ENCODE measurements around the gene RAB1A.

DNA sequence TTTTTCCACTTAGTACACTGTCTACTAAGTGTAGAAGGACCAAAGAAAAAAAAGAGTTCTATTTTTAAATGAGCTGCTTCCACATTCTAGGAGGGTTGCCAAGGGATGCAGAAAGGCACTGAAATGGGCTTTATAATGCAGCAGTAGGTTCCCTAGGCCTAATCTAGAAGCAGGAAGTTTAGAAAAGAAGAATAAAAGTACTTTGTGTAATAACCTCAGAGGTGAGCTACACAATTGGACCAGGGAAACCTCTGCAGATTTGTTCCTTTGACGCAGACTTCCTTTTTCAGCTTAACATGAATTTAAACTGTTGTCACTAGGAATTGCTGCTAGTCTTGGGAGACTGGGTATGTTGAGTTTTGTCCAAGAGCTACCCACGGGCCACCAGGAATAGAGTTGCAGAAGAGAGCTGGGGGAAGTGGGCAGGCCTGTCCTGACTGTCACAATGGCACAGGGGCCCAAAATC, 34.6 kb upstream of the RAB1A start:
- TF ChIP-seq, protein P1, sequence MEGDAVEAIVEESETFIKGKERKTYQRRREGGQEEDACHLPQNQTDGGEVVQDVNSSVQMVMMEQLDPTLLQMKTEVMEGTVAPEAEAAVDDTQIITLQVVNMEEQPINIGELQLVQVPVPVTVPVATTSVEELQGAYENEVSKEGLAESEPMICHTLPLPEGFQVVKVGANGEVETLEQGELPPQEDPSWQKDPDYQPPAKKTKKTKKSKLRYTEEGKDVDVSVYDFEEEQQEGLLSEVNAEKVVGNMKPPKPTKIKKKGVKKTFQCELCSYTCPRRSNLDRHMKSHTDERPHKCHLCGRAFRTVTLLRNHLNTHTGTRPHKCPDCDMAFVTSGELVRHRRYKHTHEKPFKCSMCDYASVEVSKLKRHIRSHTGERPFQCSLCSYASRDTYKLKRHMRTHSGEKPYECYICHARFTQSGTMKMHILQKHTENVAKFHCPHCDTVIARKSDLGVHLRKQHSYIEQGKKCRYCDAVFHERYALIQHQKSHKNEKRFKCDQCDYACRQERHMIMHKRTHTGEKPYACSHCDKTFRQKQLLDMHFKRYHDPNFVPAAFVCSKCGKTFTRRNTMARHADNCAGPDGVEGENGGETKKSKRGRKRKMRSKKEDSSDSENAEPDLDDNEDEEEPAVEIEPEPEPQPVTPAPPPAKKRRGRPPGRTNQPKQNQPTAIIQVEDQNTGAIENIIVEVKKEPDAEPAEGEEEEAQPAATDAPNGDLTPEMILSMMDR (IDR thresholded peaks at IDR 0.05): no peak
- no peak for TF ChIP-seq POLR2A (IDR thresholded peaks at IDR 0.05)

All from thyroid gland (tissue), 4 donors.